MCF 10A (cell line): ENCODE measurements around the gene SIRT1. TPM values are rescaled to one million over a fixed set of nuclear protein-coding genes. Genes with fewer than 3 reads are reported as not detected.
A peak's percentile ranks its signal among the peaks of the same experiment; 100 is the strongest.
"Not testable (repeated sequence)": the region's sequence is repeated elsewhere in the genome, so short reads cannot be mapped to it uniquely, and the experiment has no call there.

ENCODE experiments used
- BruUV-seq: library from RNA; stranded (reverse); fragments of 400-500 nt; replicated peaks from 2 replicates; lab custom pipeline; 2021; lab: Mats Ljungman, UMichigan
- CTCF ChIA-PET: fragments of 300-600 bp; sonication (Branson Sonifier 250); formaldehyde crosslinking; extraction: SDS; loops from one replicate; lab custom pipeline; 2021; ENCODE audit warnings: antibody characterized with exemption, inconsistent platforms; lab: Yijun Ruan, JAX
- POLR2A ChIA-PET: fragments of 300-600, 350-650 bp; sonication (Branson Sonifier 250); formaldehyde crosslinking; extraction: SDS; loops from one replicate; lab custom pipeline; 2020; ENCODE audit warnings: antibody characterized with exemption, inconsistent platforms; lab: Yijun Ruan, JAX
- DNase-seq: peaks from one replicate; pipeline ENCODE4 v3.0.0-alpha.2; 2018; ENCODE audit not compliant: unreplicated experiment
- H3K27ac Mint-ChIP-seq: one replicate; pipeline ENCODE4 v1.8.0; 2022; ENCODE audit warnings: mild to moderate bottlenecking, low read depth, mixed read lengths; ENCODE audit not compliant: unreplicated experiment
- H3K27me3 Mint-ChIP-seq: one replicate; pipeline ENCODE4 v1.8.0; 2022; ENCODE audit warnings: mixed read lengths; ENCODE audit not compliant: insufficient read depth, unreplicated experiment
- H3K36me3 Mint-ChIP-seq: one replicate; pipeline ENCODE4 v1.8.0; 2022; ENCODE audit warnings: mild to moderate bottlenecking, moderate library complexity, mixed read lengths; ENCODE audit not compliant: insufficient read depth, unreplicated experiment
- H3K4me1 Mint-ChIP-seq: one replicate; pipeline ENCODE4 v1.8.0; 2022; ENCODE audit warnings: mixed read lengths; ENCODE audit not compliant: insufficient read depth, unreplicated experiment
- H3K4me3 Mint-ChIP-seq: one replicate; pipeline ENCODE4 v1.8.0; 2022; ENCODE audit warnings: mild to moderate bottlenecking, moderate library complexity, mixed read lengths; ENCODE audit not compliant: unreplicated experiment
- H3K9me3 Mint-ChIP-seq: one replicate; pipeline ENCODE4 v1.8.0; 2022; ENCODE audit warnings: mixed read lengths; ENCODE audit not compliant: unreplicated experiment
- CTCF ChIP-seq: fragments of 200-600 bp; IDR thresholded peaks from one replicate; pipeline ENCODE4 v1.8.0; 2022; ENCODE audit warnings: antibody characterized with exemption, mild to moderate bottlenecking; ENCODE audit not compliant: unreplicated experiment
- intact Hi-C: fragments of 100-400 bp; cut with micrococcal nuclease; formaldehyde crosslinking; loops from 2 replicates; pipeline ENCODE4 v1.14.1; 2022
- total RNA-seq: library from RNA; stranded (reverse); gene quantifications from 2 replicates; pipeline ENCODE4 v1.2.3, GENCODE V29; 2022

Gene SIRT1
- total RNA-seq, 1 experiment from 2014 or later, result 17.9 TPM

GRCh38 chr10:67837541-67838314 is 46.7 kb upstream of the SIRT1 start, which contains the start of gene DNAJC12:
TSS of gene DNAJC12 (minus strand) at chr10:67838188. CDS start at chr10:67838011, 177 bp downstream.
- peaks cover 6% of the 10 kb centered on the region for H3K36me3 Mint-ChIP-seq
- no peaks in the 10 kb centered on the region for H3K27me3 Mint-ChIP-seq
- ChIA-PET CTCF (interaction anchor here (0.5 to 2.0 kb wide), 5 partner anchors 13 to 140 kb away, joined by 3 to 8 read pairs (median 3); no protein-coding TSS in a partner anchor), POLR2A (interaction anchor here (0.7 to 3.0 kb wide), 13 partner anchors 9 to 1062 kb away, joined by 3 to 23 read pairs (median 4); partner anchors contain the start of gene HNRNPH3)
- no peak within 1 kb of the TSS for H3K27ac Mint-ChIP-seq
- TSS peak; percentile 87 for BruUV-seq
- intact Hi-C loops, result loop anchor here (2.0 kb wide), 1 partner anchor 47 kb away; no protein-coding TSS in a partner anchor
- H3K4me3 Mint-ChIP-seq, result peak within 1 kb of the TSS; percentile 79
- peak; percentile 69 for DNase-seq
- H3K9me3 Mint-ChIP-seq, result no peaks in the 10 kb centered on the region
- peaks cover 6% of the 10 kb centered on the region for H3K4me1 Mint-ChIP-seq
- TF ChIP-seq CTCF, result no peak

GRCh38 chr10:67839511-67839910 is 44.9 kb upstream of the SIRT1 start:
- H3K4me3 Mint-ChIP-seq, intact Hi-C loops, DNase-seq, H3K9me3 Mint-ChIP-seq, H3K36me3 Mint-ChIP-seq, H3K27ac Mint-ChIP-seq, CTCF ChIA-PET, POLR2A ChIA-PET, H3K4me1 Mint-ChIP-seq, BruUV-seq, H3K27me3 Mint-ChIP-seq: not testable (repeated sequence)

GRCh38 chr10:67839951-67840350 is 44.5 kb upstream of the SIRT1 start:
- Mint-ChIP-seq H3K4me3 (no peak overlapping the region), H3K27ac (no peak overlapping the region), H3K4me1 (peaks cover 6% of the 10 kb centered on the region), H3K9me3 (no peaks in the 10 kb centered on the region), H3K27me3 (no peaks in the 10 kb centered on the region), H3K36me3 (no peaks in the 10 kb centered on the region)
- no peak for TF ChIP-seq CTCF
- intact Hi-C loops, result no loop called here
- no TSS peak for BruUV-seq
- ChIA-PET POLR2A (interaction anchor here (0.6 kb wide), 1 partner anchor 20 kb away, joined by 3 read pairs; no protein-coding TSS in a partner anchor), CTCF (no interaction called here)
- peak; percentile 47 for DNase-seq

- no peaks in the 10 kb centered on the region for H3K36me3 Mint-ChIP-seq
- BruUV-seq, result no TSS peak
- no peak for TF ChIP-seq CTCF
- intact Hi-C loops, result no loop called here
- ChIA-PET CTCF (no interaction called here), POLR2A (no interaction called here)
- H3K4me3 Mint-ChIP-seq, result no peak overlapping the region
- no peaks in the 10 kb centered on the region for H3K27me3 Mint-ChIP-seq
- H3K4me1 Mint-ChIP-seq, result no peaks in the 10 kb centered on the region
- DNase-seq, result no peak
- no peak overlapping the region for H3K27ac Mint-ChIP-seq
- H3K9me3 Mint-ChIP-seq, result no peaks in the 10 kb centered on the region
These were observed 42.7 kb upstream of the SIRT1 start for GRCh38 chr10:67841737-67842136.
